Gastrocnemius medialis (tissue), 4 donors: Measurements from ENCODE around the gene SYCP2. TPM values are rescaled to one million over a fixed set of nuclear protein-coding genes. Genes with fewer than 3 reads are reported as not detected.

Experiments
- ATAC-seq, 2 donors: fragments of 150-250 bp; one replicate each; pipeline ENCODE4 v1.9.1; 2016
- DNase-seq, 2 donors: peaks; one replicate each; pipeline ENCODE4 v3.0.0-alpha.2; 2019
- H3K27ac ChIP-seq, 4 donors: fragments of 200-600 bp; sonication (generic); 1 replicate in 1 of 4; 2 replicates in 3 of 4; pipeline ENCODE4 v1.5.1; 2016 to 2018; ENCODE audit warnings: mild to moderate bottlenecking in 2 of 4, moderate library complexity in 1 of 4
- H3K27me3 ChIP-seq, 3 donors: fragments of 200-600 bp; sonication (generic) in 2 of 3; 1 replicate in 1 of 3; 2 replicates in 2 of 3; pipeline versions ENCODE4 v1.5.1 to v1.6.0; 2016 to 2019; ENCODE audit warnings: mild to moderate bottlenecking in 1 of 3, moderate library complexity in 1 of 3
- H3K36me3 ChIP-seq, 2 donors: fragments of 200-600 bp; sonication (generic) in 1 of 2; one replicate each; pipeline ENCODE4 v1.5.1; 2017 to 2018
- H3K4me1 ChIP-seq, 2 donors: fragments of 200-600 bp; sonication (generic) in 1 of 2; one replicate each; pipeline ENCODE4 v1.5.1; 2016 to 2017; ENCODE audit warnings: mild to moderate bottlenecking in 2 of 2
- H3K4me3 ChIP-seq, 4 donors: fragments of 200-600 bp; sonication (generic) in 3 of 4; 1 replicate in 1 of 4; 2 replicates in 3 of 4; pipeline ENCODE4 v1.5.1; 2016 to 2019; ENCODE audit warnings: mild to moderate bottlenecking in 2 of 4
- H3K9me3 ChIP-seq, 3 donors: fragments of 200-600 bp; sonication (generic) in 2 of 3; 1 replicate in 1 of 3; 2 replicates in 2 of 3; pipeline ENCODE4 v1.5.1; 2016 to 2019
- POLR2A ChIP-seq, 2 donors: fragments of 450-650 bp; IDR thresholded peaks; one replicate each; pipeline ENCODE4 v1.6.1; 2017; ENCODE audit warnings: antibody characterized with exemption in 2 of 2, mild to moderate bottlenecking in 2 of 2, moderate library complexity in 2 of 2
- in situ Hi-C, 4 donors: fragments of 200-750 bp; cut with MboI; loops; one replicate each; pipeline versions ENCODE4 v1.15.0 to v1.8.0; 2017; ENCODE audit warnings: low sequenced_read_pairs in 4 of 4
- intact Hi-C: fragments of 100-400 bp; cut with DNase I; formaldehyde crosslinking; loops from one replicate; pipeline ENCODE4 v1.15.1; 2023; ENCODE audit warnings: low total_unique reads
- total RNA-seq, 4 donors: library from RNA; depleted of rRNA; stranded (reverse); fragments of >200 nt; gene quantifications; one replicate each; pipeline versions ENCODE4 v1.1.0 to v1.2.3, GENCODE V29; 2016
- TF ChIP-seq, protein P1 (sequence below), 5 experiments: fragments of 450-650 bp in 3 of 5; fragments of 200-600 bp in 2 of 5; sonication (generic) in 2 of 5; IDR thresholded peaks in 4 of 5; conservative IDR thresholded peaks in 1 of 5; 1 replicate in 4 of 5; 2 replicates in 1 of 5; pipeline ENCODE4 v1.5.1; 2016 to 2019; ENCODE audit warnings: antibody characterized with exemption in 5 of 5, mild to moderate bottlenecking in 3 of 5, moderate library complexity in 3 of 5

SYCP2 gene
- total RNA-seq, 4 donors from 2014 or later, result 0.10 to 0.78 (median 0.39) TPM

DNA sequence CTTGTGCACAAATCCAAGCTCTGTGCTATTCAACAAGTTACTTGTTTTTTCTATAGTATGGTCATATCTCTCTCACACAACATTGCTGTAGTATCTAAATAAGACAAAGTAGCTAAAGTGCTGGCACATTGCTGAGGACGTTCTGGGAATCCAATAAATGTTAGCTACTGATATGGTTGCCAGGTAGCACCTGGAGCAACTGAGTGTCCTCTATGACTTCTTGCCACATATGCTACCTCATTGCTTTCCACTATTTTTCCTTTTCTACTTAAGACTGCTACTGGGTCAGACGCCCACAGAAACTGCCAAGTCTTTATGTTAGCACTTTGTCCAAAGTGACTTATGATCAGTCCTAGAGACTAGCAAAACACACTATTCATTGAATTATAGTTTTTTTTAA is 85.3 kb downstream of the SYCP2 start:
- Histone ChIP-seq H3K4me1 (no peaks in the 10 kb centered on the region), H3K27ac (no peak overlapping the region), H3K9me3 (no peaks in the 10 kb centered on the region), H3K27me3 (no peaks in the 10 kb centered on the region), H3K4me3 (no peak overlapping the region), H3K36me3 (no peaks in the 10 kb centered on the region)
- in situ Hi-C loops, result no loop called here
- ATAC-seq (no peak), DNase-seq (no peak)
- intact Hi-C loops, result no loop called here
- TF ChIP-seq, protein P1, sequence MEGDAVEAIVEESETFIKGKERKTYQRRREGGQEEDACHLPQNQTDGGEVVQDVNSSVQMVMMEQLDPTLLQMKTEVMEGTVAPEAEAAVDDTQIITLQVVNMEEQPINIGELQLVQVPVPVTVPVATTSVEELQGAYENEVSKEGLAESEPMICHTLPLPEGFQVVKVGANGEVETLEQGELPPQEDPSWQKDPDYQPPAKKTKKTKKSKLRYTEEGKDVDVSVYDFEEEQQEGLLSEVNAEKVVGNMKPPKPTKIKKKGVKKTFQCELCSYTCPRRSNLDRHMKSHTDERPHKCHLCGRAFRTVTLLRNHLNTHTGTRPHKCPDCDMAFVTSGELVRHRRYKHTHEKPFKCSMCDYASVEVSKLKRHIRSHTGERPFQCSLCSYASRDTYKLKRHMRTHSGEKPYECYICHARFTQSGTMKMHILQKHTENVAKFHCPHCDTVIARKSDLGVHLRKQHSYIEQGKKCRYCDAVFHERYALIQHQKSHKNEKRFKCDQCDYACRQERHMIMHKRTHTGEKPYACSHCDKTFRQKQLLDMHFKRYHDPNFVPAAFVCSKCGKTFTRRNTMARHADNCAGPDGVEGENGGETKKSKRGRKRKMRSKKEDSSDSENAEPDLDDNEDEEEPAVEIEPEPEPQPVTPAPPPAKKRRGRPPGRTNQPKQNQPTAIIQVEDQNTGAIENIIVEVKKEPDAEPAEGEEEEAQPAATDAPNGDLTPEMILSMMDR (IDR thresholded peaks at IDR 0.05 in 4 of 5, conservative IDR thresholded peaks at IDR 0.05 in 1 of 5), result no peak
- no peak for TF ChIP-seq POLR2A (IDR thresholded peaks at IDR 0.05)

DNA sequence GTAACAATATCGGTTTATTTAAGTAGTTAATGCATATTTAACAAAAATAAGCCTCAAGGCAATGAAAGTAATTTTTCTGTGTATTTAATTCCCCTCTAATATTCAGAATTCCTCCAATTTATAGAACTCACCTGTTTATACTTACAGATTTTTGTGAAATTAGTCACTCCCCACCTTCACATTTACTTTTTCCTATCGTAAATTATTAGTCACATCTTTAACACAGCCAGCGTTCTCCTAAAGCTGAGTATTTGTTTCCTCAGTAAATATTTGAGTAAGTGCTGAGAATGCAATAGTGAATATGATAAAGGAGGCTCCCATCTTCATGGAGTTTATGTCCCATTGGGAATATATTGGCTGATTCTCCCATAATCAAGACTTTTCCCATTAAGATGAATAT is 88.0 kb downstream of the SYCP2 start:
- Histone ChIP-seq H3K27ac (no peak overlapping the region), H3K27me3 (no peaks in the 10 kb centered on the region), H3K4me1 (no peaks in the 10 kb centered on the region), H3K4me3 (no peak overlapping the region), H3K36me3 (no peaks in the 10 kb centered on the region), H3K9me3 (no peaks in the 10 kb centered on the region)
- ATAC-seq (no peak), DNase-seq (no peak)
- in situ Hi-C loops (no loop called here), intact Hi-C loops (no loop called here)
- TF ChIP-seq, protein P1 (IDR thresholded peaks at IDR 0.05 in 4 of 5, conservative IDR thresholded peaks at IDR 0.05 in 1 of 5), result no peak
- no peak for TF ChIP-seq POLR2A (IDR thresholded peaks at IDR 0.05)

DNA sequence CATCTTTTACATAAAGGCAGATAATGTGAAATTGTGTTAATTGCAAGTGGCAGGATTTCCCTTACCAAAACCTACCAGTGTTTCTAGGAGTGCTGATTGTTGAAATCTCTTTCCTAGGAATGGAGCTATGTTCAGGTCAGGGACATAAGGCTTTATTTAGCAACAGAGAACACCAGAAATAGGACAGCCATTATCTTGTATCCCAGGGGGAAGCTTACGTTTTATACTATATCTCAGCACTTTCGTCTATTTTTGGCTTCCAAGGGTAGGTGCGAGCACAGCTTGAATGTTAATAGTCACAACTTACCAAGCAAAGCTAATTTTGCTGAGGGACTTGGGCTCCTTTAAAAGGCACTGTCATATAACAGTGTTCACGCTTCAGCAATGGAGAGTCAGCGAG is 94.0 kb downstream of the SYCP2 start:
- H3K27me3 ChIP-seq, result peaks cover 0 to 5% (median 0%) of the 10 kb centered on the region in 3 donors

DNA sequence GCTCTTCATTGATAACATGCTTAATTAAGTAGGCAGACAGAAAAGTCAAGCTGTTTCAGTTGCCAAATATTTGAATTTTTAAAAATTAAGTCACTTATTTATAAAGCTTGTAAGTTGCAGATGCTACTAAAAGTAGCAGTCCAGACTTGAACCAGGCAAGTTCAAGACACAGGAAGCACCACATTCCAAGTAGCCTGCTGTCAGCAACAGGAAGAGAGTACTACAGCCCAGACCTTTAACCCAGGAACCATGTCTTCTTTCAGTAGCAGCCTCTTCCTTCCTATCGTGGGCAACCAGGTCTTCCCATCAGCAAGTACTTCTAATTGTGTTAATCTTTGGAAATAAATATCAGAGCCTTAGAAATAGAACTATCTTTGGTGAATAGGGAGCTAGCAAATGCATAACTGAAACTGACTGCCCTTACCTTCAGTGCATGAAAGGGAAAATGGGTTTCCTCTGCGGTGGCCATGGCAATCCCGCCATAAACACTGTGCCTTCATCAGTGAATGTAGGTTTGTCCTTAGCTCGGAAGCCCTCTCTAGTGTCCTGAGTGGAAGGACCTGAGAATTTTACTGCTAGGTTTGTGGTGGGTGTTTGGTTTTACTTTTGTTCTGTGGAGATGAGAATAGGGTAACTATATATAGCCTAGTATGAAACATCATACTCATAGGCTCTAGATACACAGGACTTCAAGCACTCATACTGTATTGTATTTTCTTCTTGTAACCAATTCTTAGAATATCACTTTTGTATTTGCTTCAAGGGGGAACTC is 95.6 kb downstream of the SYCP2 start:
- Histone ChIP-seq H3K27ac (no peak overlapping the region), H3K9me3 (no peaks in the 10 kb centered on the region), H3K36me3 (no peaks in the 10 kb centered on the region), H3K4me1 (peaks cover 4 to 21% of the 10 kb centered on the region in 2 donors), H3K4me3 (no peak overlapping the region), H3K27me3 (peaks cover 0 to 8% (median 0%) of the 10 kb centered on the region in 3 donors)
- ATAC-seq (no peak), DNase-seq (no peak)
- in situ Hi-C loops, result no loop called here
- intact Hi-C loops, result no loop called here
- TF ChIP-seq POLR2A (IDR thresholded peaks at IDR 0.05), result no peak
- TF ChIP-seq, protein P1 (IDR thresholded peaks at IDR 0.05 in 4 of 5, conservative IDR thresholded peaks at IDR 0.05 in 1 of 5), result no peak

More for the DNA sequence above, 94.0 kb downstream of the SYCP2 start:
- ATAC-seq (no peak), DNase-seq (no peak)
- no peak for TF ChIP-seq POLR2A (IDR thresholded peaks at IDR 0.05)
- TF ChIP-seq, protein P1 (IDR thresholded peaks at IDR 0.05 in 4 of 5, conservative IDR thresholded peaks at IDR 0.05 in 1 of 5), result no peak
- Histone ChIP-seq H3K36me3 (no peaks in the 10 kb centered on the region), H3K4me3 (no peak overlapping the region), H3K27ac (no peak overlapping the region), H3K9me3 (no peaks in the 10 kb centered on the region), H3K4me1 (peaks cover 4 to 21% of the 10 kb centered on the region in 2 donors)
- intact Hi-C loops (no loop called here), in situ Hi-C loops (no loop called here)
